ENCODE measurements around the gene PLCXD3.

GRCh38 chr5:41275813-41276512, 234.4 kb downstream of the PLCXD3 start:
- TF ChIP-seq EZH2 (IDR thresholded peaks at IDR 0.05; ENCODE audit: insufficient read depth, poor library complexity, severe bottlenecking): no peak
- TF ChIP-seq EZH2phosphoT487 (IDR thresholded peaks at IDR 0.05; ENCODE audit: insufficient read depth, low read depth): no peak

All from GM23248 (cell line).